CD4-positive, alpha-beta T cell treated with Interferon alpha-2 for 1 hour (primary cell): Measurements from ENCODE around the gene NDUFB8.

ENCODE experiments used
- DNase-seq, 2 donors: peaks; one replicate each; pipeline ENCODE4 v3.0.0-alpha.2; 2020 to 2022

Gene NDUFB8

GRCh38 chr10:100535715-100536353 is 6.2 kb upstream of the NDUFB8 start, which contains the start of gene HIF1AN:
Gene HIF1AN (plus strand): TSS chr10:100535943. CDS start chr10:100535959, 16 bp downstream.
- DNase-seq: peak; percentile 94

GRCh38 chr10:100535338-100535714 is 5.7 kb upstream of the NDUFB8 start:
- no peak for DNase-seq

- no peak for DNase-seq
Measured at GRCh38 chr10:100534726-100535125, 5.1 kb upstream of the NDUFB8 start.

- DNase-seq: no peak
Measured at GRCh38 chr10:100531761-100532160, 2.1 kb upstream of the NDUFB8 start.

GRCh38 chr10:100528921-100529474 is 673 bp downstream of the NDUFB8 start:
- no peak for DNase-seq

- peak in 1 of 2 donors; percentile 54 for DNase-seq
Measured at GRCh38 chr10:100528123-100528886, 1.4 kb downstream of the NDUFB8 start.

- DNase-seq: no peak
Measured at GRCh38 chr10:100524638-100525037, 5.0 kb downstream of the NDUFB8 start.

GRCh38 chr10:100524206-100524605 is 5.5 kb downstream of the NDUFB8 start:
- no peak for DNase-seq

- DNase-seq: no peak
Measured at GRCh38 chr10:100522945-100523344, 6.7 kb downstream of the NDUFB8 start.

GRCh38 chr10:100522107-100522801 is 7.4 kb downstream of the NDUFB8 start:
- no peak for DNase-seq

GRCh38 chr10:100520811-100521210 is 8.9 kb downstream of the NDUFB8 start:
- no peak for DNase-seq

- no peak for DNase-seq
Measured at GRCh38 chr10:100519311-100520051, 10.2 kb downstream of the NDUFB8 start, which contains the start of gene SEC31B. Gene SEC31B (minus strand): TSS chr10:100519861. CDS start chr10:100516952, 2,909 bp downstream.

- DNase-seq: peak; percentile 43 to 73
Measured at GRCh38 chr10:100518761-100519241, 10.9 kb downstream of the NDUFB8 start.

- DNase-seq: no peak
Measured at GRCh38 chr10:100516847-100517246, 12.8 kb downstream of the NDUFB8 start.

- DNase-seq: no peak
Measured at GRCh38 chr10:100515612-100516011, 14.1 kb downstream of the NDUFB8 start.

- peak; percentile 67 to 83 for DNase-seq
Measured at GRCh38 chr10:100510533-100511308, 18.9 kb downstream of the NDUFB8 start.

- peak; percentile 75 to 82 for DNase-seq
Measured at GRCh38 chr10:100509241-100509840, 20.3 kb downstream of the NDUFB8 start.

- DNase-seq: peak; percentile 51 to 83
Measured at GRCh38 chr10:100508691-100509150, 20.9 kb downstream of the NDUFB8 start.

GRCh38 chr10:100508266-100508665 is 21.4 kb downstream of the NDUFB8 start:
- DNase-seq: no peak

- DNase-seq: no peak
Measured at GRCh38 chr10:100507357-100507732, 22.3 kb downstream of the NDUFB8 start.
